ENCODE results near the gene CTTNBP2. TPM values are rescaled to one million over a fixed set of nuclear protein-coding genes. Genes with fewer than 3 reads are reported as not detected.

Gene CTTNBP2
- total and polyA plus RNA-seq, 2 of the 13 experiments (the other 11 are each of a cell fraction or from before 2014, with no cell fraction given): not detected

- Histone ChIP-seq H3K36me3 (replicated peaks in 1 of 2; ENCODE audit: control insufficient read depth in 1 of 2, insufficient read depth in 2 of 2, low read length in 2 of 2) (no peaks in the 10 kb centered on the region), H3K79me2 (ENCODE audit: insufficient read depth, low read length) (no peaks in the 10 kb centered on the region), H3K9me3 (ENCODE audit: low read length) (no peaks in the 10 kb centered on the region), H3K9ac (ENCODE audit: insufficient read depth, low read depth, low read length) (no peak overlapping the region), H3K4me1 (ENCODE audit: insufficient read depth, low read length) (no peaks in the 10 kb centered on the region), H2AFZ (ENCODE audit: low read length) (no peak overlapping the region), H3K4me3 (replicated peaks in 1 of 3; ENCODE audit: insufficient read depth in 1 of 3, low read depth in 2 of 3, low read length in 3 of 3) (no peak overlapping the region), H3K4me2 (ENCODE audit: low read depth, low read length) (no peak overlapping the region), H4K20me1 (ENCODE audit: insufficient read depth, low read length) (no peaks in the 10 kb centered on the region), H3K27ac (ENCODE audit: extremely low read length, insufficient read depth, low read length) (no peak overlapping the region), H3K27me3 (ENCODE audit: control insufficient read depth in 1 of 2, insufficient read depth in 2 of 2, low read length in 2 of 2) (no peaks in the 10 kb centered on the region)
- no peak for DNase-seq (ENCODE audit: low spot score)
- no TSS peak for BruUV-seq (replicated peaks)
- ChIA-PET POLR2A (no interaction called here), CTCF (ENCODE audit: low intra/inter-chr PET ratio, low total read pairs) (no interaction called here)
- ATAC-seq: no peak
- 22% methylated on average over 2 of the region's 2 CpGs for WGBS (ENCODE audit: low lambda C conversion rate)
- in situ Hi-C loops (cut with HindIII; ENCODE audit: extremely low pct_ligation_motif_present, low pct_unique_long_range_greater_than_20kb): no loop called here
- intact Hi-C loops (cut with micrococcal nuclease; ENCODE audit: unreplicated experiment): no loop called here
- FAIRE-seq: no peak
- TF ChIP-seq, protein P1, sequence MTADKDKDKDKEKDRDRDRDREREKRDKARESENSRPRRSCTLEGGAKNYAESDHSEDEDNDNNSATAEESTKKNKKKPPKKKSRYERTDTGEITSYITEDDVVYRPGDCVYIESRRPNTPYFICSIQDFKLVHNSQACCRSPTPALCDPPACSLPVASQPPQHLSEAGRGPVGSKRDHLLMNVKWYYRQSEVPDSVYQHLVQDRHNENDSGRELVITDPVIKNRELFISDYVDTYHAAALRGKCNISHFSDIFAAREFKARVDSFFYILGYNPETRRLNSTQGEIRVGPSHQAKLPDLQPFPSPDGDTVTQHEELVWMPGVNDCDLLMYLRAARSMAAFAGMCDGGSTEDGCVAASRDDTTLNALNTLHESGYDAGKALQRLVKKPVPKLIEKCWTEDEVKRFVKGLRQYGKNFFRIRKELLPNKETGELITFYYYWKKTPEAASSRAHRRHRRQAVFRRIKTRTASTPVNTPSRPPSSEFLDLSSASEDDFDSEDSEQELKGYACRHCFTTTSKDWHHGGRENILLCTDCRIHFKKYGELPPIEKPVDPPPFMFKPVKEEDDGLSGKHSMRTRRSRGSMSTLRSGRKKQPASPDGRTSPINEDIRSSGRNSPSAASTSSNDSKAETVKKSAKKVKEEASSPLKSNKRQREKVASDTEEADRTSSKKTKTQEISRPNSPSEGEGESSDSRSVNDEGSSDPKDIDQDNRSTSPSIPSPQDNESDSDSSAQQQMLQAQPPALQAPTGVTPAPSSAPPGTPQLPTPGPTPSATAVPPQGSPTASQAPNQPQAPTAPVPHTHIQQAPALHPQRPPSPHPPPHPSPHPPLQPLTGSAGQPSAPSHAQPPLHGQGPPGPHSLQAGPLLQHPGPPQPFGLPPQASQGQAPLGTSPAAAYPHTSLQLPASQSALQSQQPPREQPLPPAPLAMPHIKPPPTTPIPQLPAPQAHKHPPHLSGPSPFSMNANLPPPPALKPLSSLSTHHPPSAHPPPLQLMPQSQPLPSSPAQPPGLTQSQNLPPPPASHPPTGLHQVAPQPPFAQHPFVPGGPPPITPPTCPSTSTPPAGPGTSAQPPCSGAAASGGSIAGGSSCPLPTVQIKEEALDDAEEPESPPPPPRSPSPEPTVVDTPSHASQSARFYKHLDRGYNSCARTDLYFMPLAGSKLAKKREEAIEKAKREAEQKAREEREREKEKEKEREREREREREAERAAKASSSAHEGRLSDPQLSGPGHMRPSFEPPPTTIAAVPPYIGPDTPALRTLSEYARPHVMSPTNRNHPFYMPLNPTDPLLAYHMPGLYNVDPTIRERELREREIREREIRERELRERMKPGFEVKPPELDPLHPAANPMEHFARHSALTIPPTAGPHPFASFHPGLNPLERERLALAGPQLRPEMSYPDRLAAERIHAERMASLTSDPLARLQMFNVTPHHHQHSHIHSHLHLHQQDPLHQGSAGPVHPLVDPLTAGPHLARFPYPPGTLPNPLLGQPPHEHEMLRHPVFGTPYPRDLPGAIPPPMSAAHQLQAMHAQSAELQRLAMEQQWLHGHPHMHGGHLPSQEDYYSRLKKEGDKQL (CRISPR knock-in tag; IDR thresholded peaks at IDR 0.05; ENCODE audit: low read depth): no peak
- TF ChIP-seq TOE1 (CRISPR knock-in tag; IDR thresholded peaks at IDR 0.05) (no peak), KAT8 (CRISPR knock-in tag; IDR thresholded peaks at IDR 0.05) (no peak), ZNF790 (CRISPR knock-in tag; IDR thresholded peaks at IDR 0.05; ENCODE audit: borderline replicate concordance) (no peak), AKNA (CRISPR knock-in tag; IDR thresholded peaks at IDR 0.05; ENCODE audit: borderline replicate concordance) (no peak), KAT7 (CRISPR knock-in tag; IDR thresholded peaks at IDR 0.05; ENCODE audit: borderline replicate concordance) (no peak), EHMT2 (IDR thresholded peaks at IDR 0.05; ENCODE audit: borderline replicate concordance, low read depth, low read length) (no peak), ZNF720 (CRISPR knock-in tag; IDR thresholded peaks at IDR 0.05) (no peak), TP53 (CRISPR knock-in tag; conservative IDR thresholded peaks at IDR 0.05) (no peak), RFX5 (IDR thresholded peaks at IDR 0.05; ENCODE audit: low read depth, low read length) (no peak), TGIF2 (CRISPR knock-in tag; IDR thresholded peaks at IDR 0.05) (no peak), CHCHD3 (CRISPR knock-in tag; IDR thresholded peaks at IDR 0.05) (no peak), ZNF333 (CRISPR knock-in tag; IDR thresholded peaks at IDR 0.05; ENCODE audit: borderline replicate concordance) (no peak), SRY (CRISPR knock-in tag; IDR thresholded peaks at IDR 0.05) (no peak)
- TF ChIP-seq, protein P2, sequence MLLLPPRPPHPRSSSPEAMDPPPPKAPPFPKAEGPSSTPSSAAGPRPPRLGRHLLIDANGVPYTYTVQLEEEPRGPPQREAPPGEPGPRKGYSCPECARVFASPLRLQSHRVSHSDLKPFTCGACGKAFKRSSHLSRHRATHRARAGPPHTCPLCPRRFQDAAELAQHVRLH (CRISPR knock-in tag; IDR thresholded peaks at IDR 0.05; ENCODE audit: borderline replicate concordance, low read depth): no peak
Observed at GRCh38 chr7:117811696-117812095, 61.5 kb downstream of the CTTNBP2 start.

Measured in HepG2 (cell line).